Loucy (cell line): ENCODE measurements around the gene SLC27A1.
A peak's percentile ranks its signal among the peaks of the same experiment; 100 is the strongest.

ENCODE experiments used
- H2AFZ ChIP-seq: fragments of 200-600 bp; sonication (generic); 2 replicates; pipeline ENCODE4 v1.6.0; 2016; ENCODE audit warnings: antibody characterized with exemption, mild to moderate bottlenecking, low read length, moderate library complexity
- H3F3A ChIP-seq: fragments of 200-600 bp; 2 replicates; pipeline ENCODE4 v1.6.0; 2016; ENCODE audit warnings: antibody characterized with exemption, low read depth, mild to moderate bottlenecking
- H3K27me3 ChIP-seq: fragments of 200-600 bp; sonication (generic); 2 replicates; pipeline ENCODE4 v1.6.1; 2014; ENCODE audit warnings: low read length, mild to moderate bottlenecking; ENCODE audit not compliant: insufficient read depth, poor library complexity, severe bottlenecking
- H3K36me3 ChIP-seq: fragments of 200-600 bp; sonication (generic); 2 replicates; pipeline ENCODE4 v1.6.1; 2016; ENCODE audit warnings: low read length; ENCODE audit not compliant: insufficient read depth
- H3K4me1 ChIP-seq: fragments of 200-600 bp; sonication (generic); 2 replicates; pipeline ENCODE4 v1.5.1; 2014; ENCODE audit warnings: low read length, mild to moderate bottlenecking; ENCODE audit not compliant: insufficient read depth, poor library complexity, severe bottlenecking
- H3K4me2 ChIP-seq: fragments of 200-600 bp; sonication (generic); 2 replicates; pipeline ENCODE4 v1.6.0; 2014; ENCODE audit warnings: antibody characterized with exemption, low read length, low read depth, mild to moderate bottlenecking; ENCODE audit not compliant: poor library complexity, severe bottlenecking
- H3K4me3 ChIP-seq: fragments of 200-600 bp; sonication (generic); 2 replicates; pipeline ENCODE4 v1.5.1; 2014; ENCODE audit warnings: low read length, mild to moderate bottlenecking, mixed read lengths; ENCODE audit not compliant: poor library complexity, severe bottlenecking
- H3K79me2 ChIP-seq: fragments of 200-600 bp; sonication (generic); 2 replicates; pipeline ENCODE4 v1.6.1; 2014; ENCODE audit warnings: low read length; ENCODE audit not compliant: insufficient read depth
- H3K9ac ChIP-seq: fragments of 200-600 bp; sonication (generic); 2 replicates; pipeline ENCODE4 v1.6.0; 2014; ENCODE audit warnings: mild to moderate bottlenecking, low read depth, low read length, moderate library complexity; ENCODE audit not compliant: poor library complexity, severe bottlenecking
- H3K9me2 ChIP-seq: fragments of 200-600 bp; sonication (generic); replicated peaks from 2 replicates; pipeline ENCODE4 v1.6.1; 2016; ENCODE audit warnings: low read depth, low read length, mixed read lengths
- H3K9me3 ChIP-seq: fragments of 200-600 bp; sonication (generic); 2 replicates; pipeline ENCODE4 v1.6.1; 2014; ENCODE audit warnings: mild to moderate bottlenecking, antibody characterized with exemption, low read length, low read depth; ENCODE audit not compliant: insufficient read depth
- H4K20me1 ChIP-seq: fragments of 200-600 bp; sonication (generic); 2 replicates; pipeline ENCODE4 v1.6.0; 2014; ENCODE audit warnings: antibody characterized with exemption, low read length, mild to moderate bottlenecking; ENCODE audit not compliant: insufficient read depth, poor library complexity, severe bottlenecking
- EZH2phosphoT487 ChIP-seq: fragments of 200-600 bp; IDR thresholded peaks from 2 replicates; pipeline ENCODE4 v1.6.1; 2018; ENCODE audit warnings: antibody characterized with exemption, mild to moderate bottlenecking, moderate library complexity, borderline replicate concordance
- TF ChIP-seq, protein P1 (sequence below): fragments of 200-600 bp; sonication (generic); conservative IDR thresholded peaks from 2 replicates; pipeline ENCODE4 v1.5.1; 2014; ENCODE audit warnings: mild to moderate bottlenecking, antibody characterized with exemption, low read length

The SLC27A1 gene

DNA sequence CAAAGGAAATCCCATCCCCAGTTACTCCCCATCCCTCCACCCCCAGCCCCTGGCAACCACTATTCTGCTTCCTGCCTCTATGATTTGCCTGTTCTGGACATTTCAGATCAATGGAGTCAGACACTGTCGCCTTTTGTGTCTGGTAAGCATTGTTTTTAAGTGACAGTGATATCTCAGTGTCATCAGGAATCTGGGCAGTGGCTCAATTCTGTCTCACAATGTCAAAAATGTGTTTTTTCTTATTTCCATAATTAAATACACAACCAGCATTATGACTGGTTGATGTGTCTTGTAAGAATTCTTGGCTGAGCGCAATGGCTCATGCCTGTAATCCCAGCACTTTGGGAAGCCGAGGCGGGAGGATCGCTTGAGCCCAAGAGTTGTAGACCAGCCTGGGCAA, 21.0 kb downstream of the SLC27A1 start:
- Histone ChIP-seq H3K27me3 (no peaks in the 10 kb centered on the region), H3K9ac (no peak overlapping the region), H3K9me2 (no peaks in the 10 kb centered on the region), H3K79me2 (no peaks in the 10 kb centered on the region), H3F3A (peaks cover 3% of the 10 kb centered on the region; the same call in 1 of the 2 replicates), H2AFZ (no peak overlapping the region), H3K4me3 (no peak overlapping the region), H3K4me2 (no peak overlapping the region), H4K20me1 (peaks cover 3% of the 10 kb centered on the region), H3K9me3 (no peaks in the 10 kb centered on the region), H3K36me3 (no peaks in the 10 kb centered on the region), H3K4me1 (peaks cover 22% of the 10 kb centered on the region)
- TF ChIP-seq, protein P1, sequence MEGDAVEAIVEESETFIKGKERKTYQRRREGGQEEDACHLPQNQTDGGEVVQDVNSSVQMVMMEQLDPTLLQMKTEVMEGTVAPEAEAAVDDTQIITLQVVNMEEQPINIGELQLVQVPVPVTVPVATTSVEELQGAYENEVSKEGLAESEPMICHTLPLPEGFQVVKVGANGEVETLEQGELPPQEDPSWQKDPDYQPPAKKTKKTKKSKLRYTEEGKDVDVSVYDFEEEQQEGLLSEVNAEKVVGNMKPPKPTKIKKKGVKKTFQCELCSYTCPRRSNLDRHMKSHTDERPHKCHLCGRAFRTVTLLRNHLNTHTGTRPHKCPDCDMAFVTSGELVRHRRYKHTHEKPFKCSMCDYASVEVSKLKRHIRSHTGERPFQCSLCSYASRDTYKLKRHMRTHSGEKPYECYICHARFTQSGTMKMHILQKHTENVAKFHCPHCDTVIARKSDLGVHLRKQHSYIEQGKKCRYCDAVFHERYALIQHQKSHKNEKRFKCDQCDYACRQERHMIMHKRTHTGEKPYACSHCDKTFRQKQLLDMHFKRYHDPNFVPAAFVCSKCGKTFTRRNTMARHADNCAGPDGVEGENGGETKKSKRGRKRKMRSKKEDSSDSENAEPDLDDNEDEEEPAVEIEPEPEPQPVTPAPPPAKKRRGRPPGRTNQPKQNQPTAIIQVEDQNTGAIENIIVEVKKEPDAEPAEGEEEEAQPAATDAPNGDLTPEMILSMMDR = no peak
- no peak for TF ChIP-seq EZH2phosphoT487

GRCh38 chr19:17495639-17496296, 25.4 kb downstream of the SLC27A1 start:
- H3K9me2 ChIP-seq = no peaks in the 10 kb centered on the region
- TF ChIP-seq, protein P1 = no peak
- TF ChIP-seq EZH2phosphoT487 = no peak
- no peak overlapping the region for H3K9ac ChIP-seq
- no peak overlapping the region for H2AFZ ChIP-seq
- peaks cover 3% of the 10 kb centered on the region; the same call in 1 of the 2 replicates for H3F3A ChIP-seq
- no peaks in the 10 kb centered on the region for H4K20me1 ChIP-seq
- H3K9me3 ChIP-seq = no peaks in the 10 kb centered on the region
- no peaks in the 10 kb centered on the region for H3K27me3 ChIP-seq
- H3K79me2 ChIP-seq = no peaks in the 10 kb centered on the region
- H3K4me1 ChIP-seq = peaks cover 18% of the 10 kb centered on the region
- no peaks in the 10 kb centered on the region for H3K36me3 ChIP-seq
- no peak overlapping the region for H3K4me3 ChIP-seq
- H3K4me2 ChIP-seq = peak overlapping the region; percentile 22

- H3K4me1 ChIP-seq = peaks cover 17% of the 10 kb centered on the region
- no peaks in the 10 kb centered on the region for H3K9me3 ChIP-seq
- no peaks in the 10 kb centered on the region for H3K9me2 ChIP-seq
- H3K4me2 ChIP-seq = peak overlapping the region; percentile 35
- H3K4me3 ChIP-seq = no peak overlapping the region
- no peaks in the 10 kb centered on the region for H3K79me2 ChIP-seq
- H3K9ac ChIP-seq = no peak overlapping the region
- H3K36me3 ChIP-seq = no peaks in the 10 kb centered on the region
- TF ChIP-seq EZH2phosphoT487 = no peak
- TF ChIP-seq, protein P1 = peak; percentile 99
- no peak overlapping the region for H2AFZ ChIP-seq
- no peaks in the 10 kb centered on the region for H4K20me1 ChIP-seq
- H3K27me3 ChIP-seq = no peaks in the 10 kb centered on the region
- no peaks in the 10 kb centered on the region for H3F3A ChIP-seq
Measured at GRCh38 chr19:17496337-17496997, 26.1 kb downstream of the SLC27A1 start.
